Choroid plexus epithelial cell (primary cell): ENCODE results near the gene LEO1.
"Not testable (repeated sequence)": the region's sequence is repeated elsewhere in the genome, so short reads cannot be mapped to it uniquely, and the experiment has no call there.

ENCODE experiments used
- DNase-seq: peaks from one replicate; pipeline ENCODE4 v3.0.0-alpha.2; 2010; ENCODE audit warnings: low read depth
- H3K4me3 ChIP-seq: 2 replicates; pipeline ENCODE4 v1.5.1; 2011; ENCODE audit warnings: low read depth, mild to moderate bottlenecking, control low read depth, low read length, moderate library complexity
- TF ChIP-seq, protein P1 (sequence below): conservative IDR thresholded peaks from 2 replicates; pipeline ENCODE4 v1.5.1; 2011; ENCODE audit warnings: low read depth, mild to moderate bottlenecking, control low read depth, inconsistent platforms, low read length, moderate library complexity

The LEO1 gene

DNA sequence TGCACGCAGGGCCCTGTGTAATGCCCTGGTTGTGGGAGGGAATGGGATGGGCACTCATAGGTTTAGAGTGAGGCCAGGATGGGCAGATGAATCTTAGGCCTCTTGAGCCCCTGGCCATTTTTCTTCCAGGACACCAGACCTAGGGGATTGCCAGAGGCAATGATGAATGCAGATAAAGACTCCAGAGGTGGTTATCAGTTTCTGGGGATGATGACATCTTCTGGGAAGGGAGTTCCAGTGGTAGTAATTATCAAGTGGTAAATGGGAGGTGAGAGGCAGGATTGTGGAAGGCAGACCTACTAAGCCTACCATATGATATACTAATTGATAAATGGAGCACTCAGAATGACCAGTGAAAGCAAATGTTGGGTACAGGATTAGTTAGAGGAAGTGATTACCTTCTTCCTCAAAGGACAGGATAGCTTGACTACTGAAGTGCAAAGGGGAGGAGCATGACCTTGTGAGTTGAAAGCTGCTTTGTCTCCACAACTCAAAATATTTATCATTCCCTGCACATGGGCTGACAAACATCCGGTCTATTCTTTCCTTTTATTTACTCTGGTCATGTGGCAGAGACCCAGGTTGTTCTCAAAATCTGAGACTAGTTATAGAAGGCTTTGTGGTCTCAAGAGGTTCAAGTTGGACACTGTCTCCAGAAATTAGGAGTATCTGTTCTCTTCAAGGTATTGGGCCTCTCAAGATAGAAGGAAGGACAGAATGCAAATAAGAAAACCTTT lies 37.3 kb upstream of the LEO1 start:
- DNase-seq, result no peak

DNA sequence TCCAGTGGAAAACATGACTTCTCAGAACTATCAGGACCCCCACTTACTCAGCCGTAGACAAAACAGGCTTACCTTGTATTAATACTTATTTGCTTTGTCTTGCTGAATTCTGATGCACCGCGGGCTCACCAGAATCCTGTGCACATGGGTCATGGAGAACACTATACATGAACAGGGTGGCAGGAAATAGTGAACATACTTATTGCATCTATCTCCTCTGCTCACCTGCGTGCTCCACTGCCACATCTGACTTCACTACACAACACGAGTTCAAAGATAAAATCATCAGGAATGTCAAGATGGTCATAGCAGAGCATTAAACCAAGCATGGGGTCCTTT lies 36.8 kb upstream of the LEO1 start:
- TF ChIP-seq, protein P1, sequence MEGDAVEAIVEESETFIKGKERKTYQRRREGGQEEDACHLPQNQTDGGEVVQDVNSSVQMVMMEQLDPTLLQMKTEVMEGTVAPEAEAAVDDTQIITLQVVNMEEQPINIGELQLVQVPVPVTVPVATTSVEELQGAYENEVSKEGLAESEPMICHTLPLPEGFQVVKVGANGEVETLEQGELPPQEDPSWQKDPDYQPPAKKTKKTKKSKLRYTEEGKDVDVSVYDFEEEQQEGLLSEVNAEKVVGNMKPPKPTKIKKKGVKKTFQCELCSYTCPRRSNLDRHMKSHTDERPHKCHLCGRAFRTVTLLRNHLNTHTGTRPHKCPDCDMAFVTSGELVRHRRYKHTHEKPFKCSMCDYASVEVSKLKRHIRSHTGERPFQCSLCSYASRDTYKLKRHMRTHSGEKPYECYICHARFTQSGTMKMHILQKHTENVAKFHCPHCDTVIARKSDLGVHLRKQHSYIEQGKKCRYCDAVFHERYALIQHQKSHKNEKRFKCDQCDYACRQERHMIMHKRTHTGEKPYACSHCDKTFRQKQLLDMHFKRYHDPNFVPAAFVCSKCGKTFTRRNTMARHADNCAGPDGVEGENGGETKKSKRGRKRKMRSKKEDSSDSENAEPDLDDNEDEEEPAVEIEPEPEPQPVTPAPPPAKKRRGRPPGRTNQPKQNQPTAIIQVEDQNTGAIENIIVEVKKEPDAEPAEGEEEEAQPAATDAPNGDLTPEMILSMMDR, result no peak
- DNase-seq, result no peak
- H3K4me3 ChIP-seq, result no peak overlapping the region

More for the DNA sequence above, 37.3 kb upstream of the LEO1 start:
- TF ChIP-seq, protein P1, result no peak
- no peak overlapping the region for H3K4me3 ChIP-seq

DNA sequence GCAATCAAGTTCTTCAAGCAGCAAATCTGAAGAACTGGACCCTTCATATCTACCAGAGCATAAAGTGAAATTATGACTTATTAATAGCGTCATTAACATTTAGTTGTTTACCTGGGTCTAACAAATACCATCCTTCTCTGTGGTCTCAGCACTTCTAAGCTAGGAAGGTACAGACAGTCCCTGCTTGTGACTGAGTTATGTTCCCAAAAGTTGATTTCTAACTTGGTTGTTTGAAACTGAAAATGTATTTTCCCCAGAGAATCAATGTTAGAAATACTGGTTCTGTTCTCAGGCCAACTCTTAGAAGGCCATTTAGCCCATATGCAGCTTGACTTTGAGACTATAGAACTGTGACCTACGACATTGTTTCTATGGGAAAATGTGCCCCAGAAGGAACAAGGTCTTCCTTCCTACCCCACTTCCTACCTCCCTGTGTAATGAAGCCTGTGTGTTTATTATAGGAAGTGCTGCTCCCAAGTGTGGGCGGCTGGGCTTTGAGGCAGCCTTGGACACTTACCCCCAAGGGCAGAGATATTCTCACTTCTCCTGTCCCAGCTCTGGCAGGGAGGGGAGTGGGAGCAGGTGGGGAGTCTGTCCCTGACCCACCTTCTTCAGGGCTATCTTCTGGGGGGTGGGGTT lies 35.2 kb upstream of the LEO1 start:
- no peak for DNase-seq
- H3K4me3 ChIP-seq, result no peak overlapping the region
- TF ChIP-seq, protein P1, result no peak

DNA sequence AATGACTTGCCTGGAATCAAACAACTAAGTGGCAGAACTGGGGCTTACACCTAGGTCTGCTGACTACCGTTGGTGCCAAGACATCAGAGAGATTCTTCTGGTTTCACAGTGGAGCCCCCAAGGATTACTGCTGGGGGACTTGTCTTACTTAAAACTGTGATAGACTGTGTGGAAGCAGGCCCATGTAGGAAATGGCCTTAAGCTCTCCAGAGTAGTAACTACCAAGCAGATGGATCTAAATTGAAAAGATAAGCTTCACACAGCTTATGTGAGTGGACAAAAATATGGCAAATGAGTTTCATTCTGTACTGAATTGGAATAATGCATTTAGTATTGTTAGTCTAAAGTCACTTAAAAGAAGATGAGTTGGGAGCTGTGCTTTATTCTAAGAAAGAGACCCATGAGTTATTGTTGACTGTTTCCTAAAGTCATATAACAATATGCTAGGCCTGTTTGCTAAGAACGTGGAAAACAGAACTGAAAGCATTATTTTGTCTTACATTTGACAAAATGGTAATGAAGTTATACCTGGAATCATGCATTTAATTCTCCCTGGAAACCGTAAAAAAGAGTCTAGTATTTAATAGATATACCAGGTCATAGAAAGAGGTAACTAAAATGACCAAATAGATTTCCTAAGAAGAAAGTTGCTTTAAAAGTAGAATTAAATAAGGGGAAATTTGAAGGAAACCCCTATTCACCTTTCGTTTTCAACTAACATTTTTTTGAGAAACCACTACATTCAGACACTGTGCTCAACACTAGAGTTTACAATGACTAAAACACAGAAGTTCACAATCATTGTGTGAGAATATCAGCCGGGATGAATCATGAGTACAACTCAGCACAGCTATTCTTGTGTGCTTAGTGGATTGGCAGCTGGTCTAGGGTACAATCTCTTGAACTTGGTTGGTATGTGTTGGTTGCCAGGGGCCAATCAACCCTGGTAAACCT lies 34.4 kb upstream of the LEO1 start:
- peak; percentile 72 for DNase-seq
- H3K4me3 ChIP-seq, result no peak overlapping the region
- TF ChIP-seq, protein P1, result no peak

DNA sequence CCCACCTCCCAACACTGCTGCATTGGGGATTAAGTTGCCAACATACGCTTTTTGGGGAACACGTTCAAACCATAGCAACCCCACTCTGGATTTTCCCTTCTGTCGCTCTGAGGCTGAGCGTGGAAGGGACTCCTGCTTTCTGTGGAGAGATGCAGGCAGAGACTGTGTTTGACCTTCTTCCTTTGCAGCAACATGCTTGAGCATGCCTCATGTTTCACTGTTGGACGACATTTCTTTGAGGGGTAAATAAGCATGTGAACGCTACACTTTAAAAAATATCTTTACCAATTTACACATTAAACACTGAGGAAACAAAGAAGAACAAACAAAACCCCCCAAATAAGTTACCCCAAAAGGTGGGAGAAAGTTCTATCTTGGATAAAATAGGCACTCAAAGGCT lies 33.2 kb upstream of the LEO1 start:
- no peak for DNase-seq
- TF ChIP-seq, protein P1, result no peak
- no peak overlapping the region for H3K4me3 ChIP-seq

DNA sequence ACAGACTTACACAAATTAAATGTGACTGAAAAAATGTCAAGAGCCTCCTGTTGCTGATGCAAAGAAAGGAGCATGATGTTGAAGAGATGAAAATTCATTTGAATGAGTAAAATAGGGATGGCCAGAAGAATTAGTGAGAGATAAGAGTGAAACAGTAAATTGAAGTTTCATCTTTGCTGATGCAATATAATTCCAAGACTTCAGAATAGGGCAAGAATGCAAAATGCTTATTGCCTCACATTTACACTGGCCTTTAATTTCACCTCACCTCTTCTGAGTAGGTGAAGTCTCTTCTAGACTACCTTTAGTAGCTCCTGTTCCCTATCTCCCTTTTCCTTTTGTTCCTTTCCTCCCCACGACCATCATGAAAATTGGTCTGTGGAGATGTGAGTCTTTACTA lies 32.1 kb upstream of the LEO1 start:
- TF ChIP-seq, protein P1, result no peak
- DNase-seq, result no peak
- H3K4me3 ChIP-seq, result no peak overlapping the region

DNA sequence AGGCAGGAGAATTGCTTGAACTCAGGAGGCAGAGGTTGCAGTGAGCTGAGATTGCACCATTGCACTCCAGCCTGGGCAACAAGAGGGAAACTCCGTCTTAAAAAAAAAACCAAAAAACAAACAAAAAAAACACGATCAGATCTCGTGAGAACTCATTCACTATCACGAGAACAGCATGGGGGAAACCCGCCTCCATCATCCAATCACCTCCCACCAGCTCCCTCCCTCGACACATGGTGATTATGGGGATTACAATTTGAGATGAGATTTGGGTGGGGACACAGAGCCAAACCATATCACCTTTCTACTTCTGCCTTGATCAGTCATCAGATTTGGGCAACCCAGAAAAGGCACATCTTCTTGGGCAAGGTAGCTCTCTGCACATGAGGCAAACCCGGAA lies 31.5 kb upstream of the LEO1 start:
- DNase-seq, H3K4me3 ChIP-seq: not testable (repeated sequence)
